Activated gamma-delta T cell treated with anti-CD3 and anti-CD28 coated beads, Interleukin-2, amount 50 U/mL, for 16 hours (primary cell): ENCODE measurements around the gene PWP1.
A peak's percentile ranks its signal among the peaks of the same experiment; 100 is the strongest.

Experiments
- DNase-seq: peaks from one replicate; pipeline ENCODE4 v3.0.0-alpha.2; 2020; ENCODE audit warnings: low read depth

The PWP1 gene

GRCh38 chr12:107685360-107686248, at the start of gene PWP1:
Gene PWP1 (plus strand): TSS chr12:107685799. CDS start chr12:107685900, 101 bp downstream.
- DNase-seq, result peak; percentile 93

- no peak for DNase-seq
Observed at GRCh38 chr12:107641154-107641553, 44.4 kb upstream of the PWP1 start.

- no peak for DNase-seq
Observed at GRCh38 chr12:107642240-107642639, 43.4 kb upstream of the PWP1 start.

GRCh38 chr12:107645630-107646333, 39.8 kb upstream of the PWP1 start:
- DNase-seq, result no peak

GRCh38 chr12:107646436-107646835, 39.2 kb upstream of the PWP1 start:
- DNase-seq, result no peak

- DNase-seq, result no peak
Observed at GRCh38 chr12:107649661-107650061, 35.9 kb upstream of the PWP1 start.

- no peak for DNase-seq
Observed at GRCh38 chr12:107650977-107651376, 34.6 kb upstream of the PWP1 start.

GRCh38 chr12:107651571-107652449, 33.8 kb upstream of the PWP1 start:
- no peak for DNase-seq

GRCh38 chr12:107653519-107653918, 32.1 kb upstream of the PWP1 start:
- DNase-seq, result no peak

GRCh38 chr12:107654873-107655272, 30.7 kb upstream of the PWP1 start:
- DNase-seq, result no peak

GRCh38 chr12:107655281-107656065, 30.1 kb upstream of the PWP1 start:
- DNase-seq, result no peak

GRCh38 chr12:107656302-107656701, 29.3 kb upstream of the PWP1 start:
- no peak for DNase-seq

- DNase-seq, result no peak
Observed at GRCh38 chr12:107657133-107657532, 28.5 kb upstream of the PWP1 start.

- DNase-seq, result no peak
Observed at GRCh38 chr12:107657621-107658020, 28.0 kb upstream of the PWP1 start.

- no peak for DNase-seq
Observed at GRCh38 chr12:107660235-107660634, 25.4 kb upstream of the PWP1 start.

- no peak for DNase-seq
Observed at GRCh38 chr12:107660861-107661415, 24.7 kb upstream of the PWP1 start.

- no peak for DNase-seq
Observed at GRCh38 chr12:107661830-107662229, 23.8 kb upstream of the PWP1 start.

- DNase-seq, result no peak
Observed at GRCh38 chr12:107662484-107662883, 23.1 kb upstream of the PWP1 start.

- no peak for DNase-seq
Observed at GRCh38 chr12:107663277-107663676, 22.3 kb upstream of the PWP1 start.

GRCh38 chr12:107666009-107666408, 19.6 kb upstream of the PWP1 start:
- no peak for DNase-seq

GRCh38 chr12:107667464-107667863, 18.1 kb upstream of the PWP1 start:
- DNase-seq, result no peak
